Natural killer cell (primary cell): Measurements from ENCODE around the gene CMTM6. TPM values are rescaled to one million over a fixed set of nuclear protein-coding genes. Genes with fewer than 3 reads are reported as not detected.

Experiments used
- ATAC-seq, 3 donors: fragments of 150-1000 bp in 2 of 3; fragments of 200-7000 bp in 1 of 3; cut with Tn5 transposase; 1 replicate in 1 of 3; 2 replicates in 2 of 3; pipeline ENCODE4 v1.10.0; 2021; ENCODE audit warnings: mild to moderate bottlenecking in 2 of 3, moderate library complexity in 2 of 3
- DNase-seq, 2 donors: peaks; one replicate each; pipeline versions ENCODE4 v3.0.0 to v3.0.0-alpha.2; 2013 to 2021; ENCODE audit warnings: mixed read lengths in 1 of 2
- H3K27ac ChIP-seq: one replicate; pipeline ENCODE4 v1.5.1; 2013; ENCODE audit warnings: mild to moderate bottlenecking, low read length
- H3K27me3 ChIP-seq: one replicate; pipeline ENCODE4 v1.6.1; 2013; ENCODE audit warnings: low read length; ENCODE audit not compliant: control insufficient read depth, insufficient read depth
- H3K36me3 ChIP-seq: one replicate; pipeline ENCODE4 v1.6.1; 2013; ENCODE audit warnings: low read length; ENCODE audit not compliant: control insufficient read depth, insufficient read depth
- H3K4me1 ChIP-seq: one replicate; pipeline ENCODE4 v1.6.1; 2013; ENCODE audit warnings: low read length; ENCODE audit not compliant: control insufficient read depth, insufficient read depth
- H3K4me3 ChIP-seq: one replicate; pipeline ENCODE4 v1.5.1; 2013; ENCODE audit warnings: low read length
- H3K9me3 ChIP-seq: one replicate; pipeline ENCODE4 v1.6.1; 2013; ENCODE audit warnings: low read length; ENCODE audit not compliant: control insufficient read depth, insufficient read depth
- H3K27ac Mint-ChIP-seq, 2 donors: one replicate each; pipeline ENCODE4 v1.8.0; 2022; ENCODE audit warnings: mild to moderate bottlenecking in 2 of 2, mixed read lengths in 2 of 2, moderate library complexity in 1 of 2
- H3K27me3 Mint-ChIP-seq, 2 donors: one replicate each; pipeline ENCODE4 v1.8.0; 2022; ENCODE audit warnings: low read depth in 2 of 2, mixed read lengths in 2 of 2
- H3K36me3 Mint-ChIP-seq: one replicate; pipeline ENCODE4 v1.8.0; 2022; ENCODE audit warnings: mixed read lengths
- H3K4me1 Mint-ChIP-seq, 2 donors: one replicate each; pipeline ENCODE4 v1.8.0; 2022; ENCODE audit warnings: mixed read lengths in 2 of 2
- H3K4me3 Mint-ChIP-seq: one replicate; pipeline ENCODE4 v1.8.0; 2022; ENCODE audit warnings: mild to moderate bottlenecking, moderate library complexity, mixed read lengths
- H3K9me3 Mint-ChIP-seq, 2 donors: one replicate each; pipeline ENCODE4 v1.8.0; 2022; ENCODE audit warnings: mixed read lengths in 2 of 2
- WGBS: methylation state at CpG from one replicate; pipeline ENCODE4 v1.1.7; 2013; ENCODE audit warnings: missing lambda C conversion rate; ENCODE audit not compliant: insufficient coverage; 5-methylcytosine and 5-hydroxymethylcytosine counted together
- intact Hi-C: fragments of 100-400 bp; cut with micrococcal nuclease; formaldehyde crosslinking; loops from one replicate; pipeline ENCODE4 v1.14.2; 2022
- total RNA-seq, 4 donors: library from RNA; stranded (reverse); fragments of 120-200 nt in 1 of 4; gene quantifications; one replicate each; pipeline versions ENCODE4 v1.2.3 to v1.2.4, GENCODE V29; 2013 to 2022
- TF ChIP-seq, protein P1 (sequence below): fragments of 200-600 bp; IDR thresholded peaks from one replicate; pipeline ENCODE4 v1.8.0; 2022; ENCODE audit warnings: antibody characterized with exemption

CMTM6 gene
- total RNA-seq, 3 donors from 2014 or later (not counting 1 experiment from before 2014, with no cell fraction given), result 57.4 to 63.6 (median 59.5) TPM

GRCh38 chr3:32482693-32483092 is 20.0 kb downstream of the CMTM6 start:
- Histone ChIP-seq H3K4me3 (no peak overlapping the region), H3K27me3 (no peaks in the 10 kb centered on the region), H3K27ac (no peak overlapping the region), H3K4me1 (no peaks in the 10 kb centered on the region), H3K36me3 (peaks cover 59% of the 10 kb centered on the region), H3K9me3 (no peaks in the 10 kb centered on the region)
- Mint-ChIP-seq H3K4me1 (peaks cover 9 to 26% of the 10 kb centered on the region in 2 donors), H3K27me3 (no peaks in the 10 kb centered on the region), H3K27ac (peak overlapping the region; percentile 9 to 68), H3K9me3 (no peaks in the 10 kb centered on the region), H3K36me3 (no peaks in the 10 kb centered on the region), H3K4me3 (no peak overlapping the region)
- intact Hi-C loops, result no loop called here
- TF ChIP-seq, protein P1, sequence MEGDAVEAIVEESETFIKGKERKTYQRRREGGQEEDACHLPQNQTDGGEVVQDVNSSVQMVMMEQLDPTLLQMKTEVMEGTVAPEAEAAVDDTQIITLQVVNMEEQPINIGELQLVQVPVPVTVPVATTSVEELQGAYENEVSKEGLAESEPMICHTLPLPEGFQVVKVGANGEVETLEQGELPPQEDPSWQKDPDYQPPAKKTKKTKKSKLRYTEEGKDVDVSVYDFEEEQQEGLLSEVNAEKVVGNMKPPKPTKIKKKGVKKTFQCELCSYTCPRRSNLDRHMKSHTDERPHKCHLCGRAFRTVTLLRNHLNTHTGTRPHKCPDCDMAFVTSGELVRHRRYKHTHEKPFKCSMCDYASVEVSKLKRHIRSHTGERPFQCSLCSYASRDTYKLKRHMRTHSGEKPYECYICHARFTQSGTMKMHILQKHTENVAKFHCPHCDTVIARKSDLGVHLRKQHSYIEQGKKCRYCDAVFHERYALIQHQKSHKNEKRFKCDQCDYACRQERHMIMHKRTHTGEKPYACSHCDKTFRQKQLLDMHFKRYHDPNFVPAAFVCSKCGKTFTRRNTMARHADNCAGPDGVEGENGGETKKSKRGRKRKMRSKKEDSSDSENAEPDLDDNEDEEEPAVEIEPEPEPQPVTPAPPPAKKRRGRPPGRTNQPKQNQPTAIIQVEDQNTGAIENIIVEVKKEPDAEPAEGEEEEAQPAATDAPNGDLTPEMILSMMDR, result no peak
- 43% methylated on average over 1 of the region's 1 CpG for WGBS
- DNase-seq (no peak), ATAC-seq (no peak)

DNA sequence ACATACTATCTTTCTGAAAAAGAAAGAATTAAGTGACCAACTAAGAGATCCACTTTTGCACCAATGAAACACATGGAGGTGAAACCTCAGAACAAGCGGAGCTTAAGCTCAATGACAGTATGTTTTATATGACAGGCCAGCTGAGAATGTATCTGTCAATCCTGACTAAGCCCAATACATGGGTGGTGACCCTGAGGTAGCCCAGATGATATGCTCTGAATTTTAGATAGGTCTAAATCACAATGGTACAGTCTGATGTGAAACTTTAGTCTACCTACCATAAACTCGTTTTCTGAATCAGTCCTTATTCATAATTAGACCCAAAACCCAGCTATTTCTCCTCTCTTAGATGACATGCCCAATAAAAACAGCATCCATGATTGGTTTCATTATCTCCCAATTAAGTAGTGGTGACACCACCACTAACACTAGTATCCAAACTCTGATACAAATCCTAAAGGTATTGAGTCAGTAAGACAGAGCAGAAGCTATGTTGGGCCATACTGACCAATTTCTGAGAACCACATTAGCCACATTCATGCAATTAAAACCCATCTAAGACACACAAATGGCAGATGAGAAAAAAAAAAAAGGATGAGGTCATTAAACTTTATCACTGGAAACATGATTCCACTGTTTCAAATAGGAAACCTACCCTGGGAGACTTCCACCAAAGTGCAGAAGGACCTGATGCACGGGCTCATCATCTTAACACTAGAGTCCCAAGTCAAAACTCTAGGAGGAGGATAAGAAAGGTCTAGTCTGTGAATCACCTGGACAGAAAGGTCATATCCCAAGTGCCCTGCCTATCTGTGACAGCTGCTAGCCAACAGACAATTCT is 20.6 kb downstream of the CMTM6 start:
- Histone ChIP-seq H3K4me1 (no peaks in the 10 kb centered on the region), H3K9me3 (no peaks in the 10 kb centered on the region), H3K27me3 (no peaks in the 10 kb centered on the region), H3K36me3 (peaks cover 52% of the 10 kb centered on the region), H3K27ac (no peak overlapping the region), H3K4me3 (no peak overlapping the region)
- TF ChIP-seq, protein P1, result no peak
- WGBS, result 98% methylated on average over 3 of the region's 3 CpGs
- peaks cover 9 to 30% of the 10 kb centered on the region in 2 donors for H3K4me1 Mint-ChIP-seq
- H3K27me3 Mint-ChIP-seq, result no peaks in the 10 kb centered on the region
- DNase-seq (no peak), ATAC-seq (no peak)
- intact Hi-C loops, result no loop called here
- no peak overlapping the region for H3K4me3 Mint-ChIP-seq
- H3K36me3 Mint-ChIP-seq, result no peaks in the 10 kb centered on the region
- H3K27ac Mint-ChIP-seq, result peak overlapping the region; percentile 9 to 68
- no peaks in the 10 kb centered on the region for H3K9me3 Mint-ChIP-seq

GRCh38 chr3:32480604-32481003 is 22.0 kb downstream of the CMTM6 start:
- Histone ChIP-seq H3K27ac (no peak overlapping the region), H3K4me3 (no peak overlapping the region), H3K4me1 (no peaks in the 10 kb centered on the region), H3K36me3 (peaks cover 43% of the 10 kb centered on the region), H3K27me3 (no peaks in the 10 kb centered on the region), H3K9me3 (no peaks in the 10 kb centered on the region)
- WGBS, result 100% methylated on average over 1 of the region's 1 CpG
- DNase-seq (no peak), ATAC-seq (no peak)
- H3K4me3 Mint-ChIP-seq, result no peak overlapping the region
- H3K27me3 Mint-ChIP-seq, result no peaks in the 10 kb centered on the region
- no peaks in the 10 kb centered on the region for H3K9me3 Mint-ChIP-seq
- H3K27ac Mint-ChIP-seq, result peak overlapping the region; percentile 47 to 51
- TF ChIP-seq, protein P1, result no peak
- intact Hi-C loops, result no loop called here
- H3K36me3 Mint-ChIP-seq, result no peaks in the 10 kb centered on the region
- H3K4me1 Mint-ChIP-seq, result peaks cover 9 to 35% of the 10 kb centered on the region in 2 donors
